K562 (cell line): ENCODE results near the gene C7orf25. TPM values are rescaled to one million over a fixed set of nuclear protein-coding genes. Genes with fewer than 3 reads are reported as not detected.
A peak's percentile ranks its signal among the peaks of the same experiment; 100 is the strongest.

Experiments
- ARID2 ChIP-seq: fragments of 450-650 bp; IDR thresholded peaks from 2 replicates; pipeline ENCODE4 v1.6.1; 2017; ENCODE audit warnings: antibody characterized with exemption, mild to moderate bottlenecking
- BMI1 ChIP-seq: fragments of 150-350 bp; IDR thresholded peaks from 2 replicates; pipeline ENCODE4 v1.6.1; 2014; ENCODE audit warnings: low read length
- C11orf30 ChIP-seq: fragments of 450-650 bp; IDR thresholded peaks from 2 replicates; pipeline ENCODE4 v1.6.1; 2016; ENCODE audit warnings: low read depth, mild to moderate bottlenecking
- E2F3 ChIP-seq: fragments of 250-450 bp; sonication (Bioruptor Pico); IDR thresholded peaks from 2 replicates; pipeline ENCODE4 v1.4.0; 2020; ENCODE audit warnings: mild to moderate bottlenecking
- ESRRA ChIP-seq: fragments of 450-650 bp; IDR thresholded peaks from 2 replicates; pipeline ENCODE4 v1.6.1; 2014; ENCODE audit warnings: low read depth, mild to moderate bottlenecking, moderate library complexity, borderline replicate concordance
- GATAD2A ChIP-seq: fragments of 450-650 bp; IDR thresholded peaks from 2 replicates; pipeline ENCODE4 v1.6.1; 2017
- JUN ChIP-seq, 2 experiments: sonication (generic) in 1 of 2; formaldehyde crosslinking in 1 of 2; IDR thresholded peaks; 2 replicates each; pipeline versions ENCODE4 v1.6.1 to v1.8.0; 2012 to 2022; ENCODE audit warnings: borderline replicate concordance in 2 of 2, mild to moderate bottlenecking in 2 of 2, improper control_type of control experiment in 1 of 2, low read depth in 1 of 2, low read length in 1 of 2, missing genetic modification reagents in 1 of 2
- KLF16 ChIP-seq: IDR thresholded peaks from 2 replicates; pipeline ENCODE4 v1.6.1; 2016; ENCODE audit warnings: antibody characterized with exemption
- NEUROD1 ChIP-seq: fragments of 150-350 bp; IDR thresholded peaks from 2 replicates; pipeline ENCODE4 v1.6.1; 2014; ENCODE audit warnings: borderline replicate concordance, low read length, low read depth; ENCODE audit not compliant: partially characterized antibody
- PHTF2 ChIP-seq: fragments of 250-450 bp; sonication (Bioruptor Pico); IDR thresholded peaks from 2 replicates; pipeline ENCODE4 v1.5.0; 2021; ENCODE audit warnings: mild to moderate bottlenecking
- PTBP1 ChIP-seq: fragments of 200-400 bp; formaldehyde crosslinking; IDR thresholded peaks from 2 replicates; pipeline ENCODE4 v1.6.1; 2017; ENCODE audit warnings: low read depth, low read length
- SRSF1 ChIP-seq: fragments of 200-400 bp; formaldehyde crosslinking; IDR thresholded peaks from 2 replicates; pipeline ENCODE4 v1.6.1; 2017; ENCODE audit warnings: mild to moderate bottlenecking, low read depth, low read length, moderate library complexity
- TCF7L2 ChIP-seq: fragments of 150-350 bp; IDR thresholded peaks from 2 replicates; pipeline ENCODE4 v1.6.1; 2016; ENCODE audit warnings: low read depth, mild to moderate bottlenecking, low read length, moderate library complexity
- TEAD2 ChIP-seq: fragments of 450-650 bp; IDR thresholded peaks from 2 replicates; pipeline ENCODE4 v1.6.1; 2016; ENCODE audit warnings: missing genetic modification characterization, control low read depth, missing compliant biosample characterization
- THRAP3 ChIP-seq: fragments of 450-650 bp; IDR thresholded peaks from 2 replicates; pipeline ENCODE4 v1.6.1; 2016; ENCODE audit warnings: mild to moderate bottlenecking, inconsistent platforms, borderline replicate concordance
- ZBTB17 ChIP-seq: fragments of 450-650 bp; formaldehyde crosslinking; IDR thresholded peaks from 2 replicates; pipeline ENCODE4 v1.4.0; 2020; ENCODE audit warnings: mild to moderate bottlenecking
- ZNF133 ChIP-seq: fragments of 250-450 bp; sonication (Bioruptor Pico); IDR thresholded peaks from 2 replicates; pipeline ENCODE4 v1.4.0; 2020; ENCODE audit warnings: mild to moderate bottlenecking
- ZNF184 ChIP-seq: sonication (generic); formaldehyde crosslinking; IDR thresholded peaks from 2 replicates; pipeline ENCODE4 v1.5.0; 2020; ENCODE audit warnings: missing genetic modification reagents
- polyA plus RNA-seq, 8 experiments: library from polyadenylated mRNA; depleted of rRNA in 4 of 8; stranded (reverse) in 5 of 8; unstranded in 3 of 8; fragments of >200 nt; fragmentation: Nextera tagmentation in 2 of 8; fragmentation: Illumina TruSeq in 1 of 8; extraction: Ambion mirVana in 2 of 8; extraction: Trizol in 1 of 8; gene quantifications; 2 replicates each; pipeline versions ENCODE4 v1.2.1 to v1.2.3, GENCODE V29; 2011 to 2014; ENCODE audit warnings: inconsistent platforms in 1 of 8, missing spikeins in 1 of 8
- total RNA-seq, 7 experiments: library from RNA; depleted of rRNA in 6 of 7; stranded (reverse); fragments of >200 nt in 6 of 7; fragmentation: Illumina TruSeq in 2 of 7; extraction: Trizol in 2 of 7; gene quantifications; 2 replicates each; pipeline versions ENCODE4 v1.2.1 to v1.2.3, GENCODE V29; 2011 to 2021; ENCODE audit warnings: low replicate concordance in 1 of 7
- TF ChIP-seq, protein P1 (sequence below): IDR thresholded peaks from 2 replicates; pipeline ENCODE4 v1.6.1; 2016; ENCODE audit warnings: missing genetic modification characterization, missing compliant biosample characterization
- TF ChIP-seq, protein P2 (sequence below): fragments of 200-800 bp; sonication (Bioruptor generic); IDR thresholded peaks from 2 replicates; pipeline ENCODE4 v1.6.1; 2017; ENCODE audit warnings: missing genetic modification characterization, missing compliant biosample characterization
- TF ChIP-seq, protein P3 (sequence below), 2 experiments: fragments of 450-650 bp; IDR thresholded peaks; 2 replicates each; pipeline ENCODE4 v1.6.1; 2016
- TF ChIP-seq, protein P4 (sequence below): sonication (generic); formaldehyde crosslinking; IDR thresholded peaks from 2 replicates; pipeline ENCODE4 v1.8.0; 2022; ENCODE audit warnings: mild to moderate bottlenecking, low read depth, missing genetic modification reagents

Gene C7orf25
- total and polyA plus RNA-seq, 9 of the 15 experiments (the other 6 are each of a cell fraction or from before 2014, with no cell fraction given), result 1.2 to 4.7 (median 1.9) TPM

DNA sequence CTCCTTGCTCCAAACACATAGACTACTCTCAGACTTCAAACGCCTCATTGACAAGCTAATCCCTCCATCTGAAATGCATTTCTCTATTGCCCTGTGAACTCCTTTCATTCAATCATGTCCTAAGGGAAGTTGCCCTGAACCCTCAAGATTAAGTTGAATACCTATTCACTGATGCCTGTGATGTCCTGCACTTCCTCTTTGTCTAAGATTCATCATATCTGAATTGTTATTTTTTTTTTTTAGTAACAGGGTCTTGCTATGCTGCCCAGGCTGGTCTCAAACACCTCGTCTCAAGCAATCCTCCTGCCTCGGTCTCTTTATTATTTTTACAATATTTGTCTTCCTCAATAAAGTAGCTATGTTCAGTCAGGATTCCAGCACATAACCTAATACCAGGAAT is 16.9 kb upstream of the C7orf25 start (continued):
- TF ChIP-seq, protein P1, sequence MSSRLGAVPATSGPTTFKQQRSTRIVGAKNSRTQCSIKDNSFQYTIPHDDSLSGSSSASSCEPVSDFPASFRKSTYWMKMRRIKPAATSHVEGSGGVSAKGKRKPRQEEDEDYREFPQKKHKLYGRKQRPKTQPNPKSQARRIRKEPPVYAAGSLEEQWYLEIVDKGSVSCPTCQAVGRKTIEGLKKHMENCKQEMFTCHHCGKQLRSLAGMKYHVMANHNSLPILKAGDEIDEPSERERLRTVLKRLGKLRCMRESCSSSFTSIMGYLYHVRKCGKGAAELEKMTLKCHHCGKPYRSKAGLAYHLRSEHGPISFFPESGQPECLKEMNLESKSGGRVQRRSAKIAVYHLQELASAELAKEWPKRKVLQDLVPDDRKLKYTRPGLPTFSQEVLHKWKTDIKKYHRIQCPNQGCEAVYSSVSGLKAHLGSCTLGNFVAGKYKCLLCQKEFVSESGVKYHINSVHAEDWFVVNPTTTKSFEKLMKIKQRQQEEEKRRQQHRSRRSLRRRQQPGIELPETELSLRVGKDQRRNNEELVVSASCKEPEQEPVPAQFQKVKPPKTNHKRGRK (tag), result no peak
- TF ChIP-seq PHTF2 (CRISPR knock-in tag) (no peak), ESRRA (no peak), BMI1 (no peak), THRAP3 (no peak), GATAD2A (no peak), KLF16 (no peak), ZNF133 (no peak), JUN (IDR thresholded peaks at IDR 0.05; ENCODE audit: borderline replicate concordance, low read depth, low read length) (no peak), JUN (CRISPR knock-in tag; IDR thresholded peaks at IDR 0.05; ENCODE audit: borderline replicate concordance) (no peak), SRSF1 (no peak), ZBTB17 (CRISPR knock-in tag) (0 out of 2 replicates have a peak, but pooled peaks have one; percentile 44), NEUROD1 (no peak), E2F3 (no peak), PTBP1 (no peak), TCF7L2 (no peak), TEAD2 (tag) (no peak), ARID2 (no peak), ZNF184 (CRISPR knock-in tag) (no peak), C11orf30 (no peak)
- TF ChIP-seq, protein P2, sequence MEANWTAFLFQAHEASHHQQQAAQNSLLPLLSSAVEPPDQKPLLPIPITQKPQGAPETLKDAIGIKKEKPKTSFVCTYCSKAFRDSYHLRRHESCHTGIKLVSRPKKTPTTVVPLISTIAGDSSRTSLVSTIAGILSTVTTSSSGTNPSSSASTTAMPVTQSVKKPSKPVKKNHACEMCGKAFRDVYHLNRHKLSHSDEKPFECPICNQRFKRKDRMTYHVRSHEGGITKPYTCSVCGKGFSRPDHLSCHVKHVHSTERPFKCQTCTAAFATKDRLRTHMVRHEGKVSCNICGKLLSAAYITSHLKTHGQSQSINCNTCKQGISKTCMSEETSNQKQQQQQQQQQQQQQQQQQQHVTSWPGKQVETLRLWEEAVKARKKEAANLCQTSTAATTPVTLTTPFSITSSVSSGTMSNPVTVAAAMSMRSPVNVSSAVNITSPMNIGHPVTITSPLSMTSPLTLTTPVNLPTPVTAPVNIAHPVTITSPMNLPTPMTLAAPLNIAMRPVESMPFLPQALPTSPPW (CRISPR knock-in tag), result no peak
- TF ChIP-seq, protein P3, sequence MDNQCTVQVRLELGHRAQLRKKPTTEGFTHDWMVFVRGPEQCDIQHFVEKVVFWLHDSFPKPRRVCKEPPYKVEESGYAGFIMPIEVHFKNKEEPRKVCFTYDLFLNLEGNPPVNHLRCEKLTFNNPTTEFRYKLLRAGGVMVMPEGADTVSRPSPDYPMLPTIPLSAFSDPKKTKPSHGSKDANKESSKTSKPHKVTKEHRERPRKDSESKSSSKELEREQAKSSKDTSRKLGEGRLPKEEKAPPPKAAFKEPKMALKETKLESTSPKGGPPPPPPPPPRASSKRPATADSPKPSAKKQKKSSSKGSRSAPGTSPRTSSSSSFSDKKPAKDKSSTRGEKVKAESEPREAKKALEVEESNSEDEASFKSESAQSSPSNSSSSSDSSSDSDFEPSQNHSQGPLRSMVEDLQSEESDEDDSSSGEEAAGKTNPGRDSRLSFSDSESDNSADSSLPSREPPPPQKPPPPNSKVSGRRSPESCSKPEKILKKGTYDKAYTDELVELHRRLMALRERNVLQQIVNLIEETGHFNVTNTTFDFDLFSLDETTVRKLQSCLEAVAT (IDR thresholded peaks at IDR 0.05), result peak in 1 of 2 experiments; percentile 82; a peak in 2 of 4 replicates
- TF ChIP-seq, protein P4, sequence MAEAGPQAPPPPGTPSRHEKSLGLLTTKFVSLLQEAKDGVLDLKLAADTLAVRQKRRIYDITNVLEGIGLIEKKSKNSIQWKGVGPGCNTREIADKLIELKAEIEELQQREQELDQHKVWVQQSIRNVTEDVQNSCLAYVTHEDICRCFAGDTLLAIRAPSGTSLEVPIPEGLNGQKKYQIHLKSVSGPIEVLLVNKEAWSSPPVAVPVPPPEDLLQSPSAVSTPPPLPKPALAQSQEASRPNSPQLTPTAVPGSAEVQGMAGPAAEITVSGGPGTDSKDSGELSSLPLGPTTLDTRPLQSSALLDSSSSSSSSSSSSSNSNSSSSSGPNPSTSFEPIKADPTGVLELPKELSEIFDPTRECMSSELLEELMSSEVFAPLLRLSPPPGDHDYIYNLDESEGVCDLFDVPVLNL, result no peak
